ENCODE results near the gene LDLRAD1.

DNA sequence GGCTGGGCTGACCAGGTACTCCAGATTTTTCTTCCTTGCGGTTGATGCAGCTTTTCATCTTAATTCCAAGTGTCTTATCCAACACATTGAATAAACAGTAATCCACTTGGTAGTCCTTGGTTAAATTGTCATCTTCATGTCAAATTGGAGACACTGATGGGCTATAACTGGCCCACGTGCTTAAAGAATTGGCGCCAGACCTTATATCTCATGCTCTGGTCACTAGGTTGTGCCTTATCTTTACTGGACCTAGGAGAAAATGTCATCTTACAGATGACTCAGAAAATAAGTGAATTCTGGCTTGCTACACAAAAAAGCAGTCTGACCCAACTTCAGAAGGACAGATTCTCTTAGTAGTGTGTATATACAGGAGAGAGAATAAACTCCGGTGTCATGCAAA is 55.6 kb downstream of the LDLRAD1 start:
- TF ChIP-seq PATZ1 (CRISPR knock-in tag; IDR thresholded peaks at IDR 0.05; ENCODE audit: borderline replicate concordance) (no peak), CSDC2 (CRISPR knock-in tag; IDR thresholded peaks at IDR 0.05) (no peak), ISL1 (CRISPR knock-in tag; IDR thresholded peaks at IDR 0.05) (no peak), ARNTL (CRISPR knock-in tag; IDR thresholded peaks at IDR 0.05; ENCODE audit: borderline replicate concordance, low read depth) (no peak), BACH2 (CRISPR knock-in tag; IDR thresholded peaks at IDR 0.05; ENCODE audit: borderline replicate concordance) (no peak), RARB (CRISPR knock-in tag; IDR thresholded peaks at IDR 0.05) (no peak), GLIS3 (CRISPR knock-in tag; IDR thresholded peaks at IDR 0.05) (no peak), ZC3H10 (CRISPR knock-in tag; IDR thresholded peaks at IDR 0.05) (no peak), TCF4 (CRISPR knock-in tag; IDR thresholded peaks at IDR 0.05; ENCODE audit: borderline replicate concordance) (no peak), POU6F1 (CRISPR knock-in tag; IDR thresholded peaks at IDR 0.05; ENCODE audit: borderline replicate concordance, low read depth) (no peak)
- TF ChIP-seq, protein P1, sequence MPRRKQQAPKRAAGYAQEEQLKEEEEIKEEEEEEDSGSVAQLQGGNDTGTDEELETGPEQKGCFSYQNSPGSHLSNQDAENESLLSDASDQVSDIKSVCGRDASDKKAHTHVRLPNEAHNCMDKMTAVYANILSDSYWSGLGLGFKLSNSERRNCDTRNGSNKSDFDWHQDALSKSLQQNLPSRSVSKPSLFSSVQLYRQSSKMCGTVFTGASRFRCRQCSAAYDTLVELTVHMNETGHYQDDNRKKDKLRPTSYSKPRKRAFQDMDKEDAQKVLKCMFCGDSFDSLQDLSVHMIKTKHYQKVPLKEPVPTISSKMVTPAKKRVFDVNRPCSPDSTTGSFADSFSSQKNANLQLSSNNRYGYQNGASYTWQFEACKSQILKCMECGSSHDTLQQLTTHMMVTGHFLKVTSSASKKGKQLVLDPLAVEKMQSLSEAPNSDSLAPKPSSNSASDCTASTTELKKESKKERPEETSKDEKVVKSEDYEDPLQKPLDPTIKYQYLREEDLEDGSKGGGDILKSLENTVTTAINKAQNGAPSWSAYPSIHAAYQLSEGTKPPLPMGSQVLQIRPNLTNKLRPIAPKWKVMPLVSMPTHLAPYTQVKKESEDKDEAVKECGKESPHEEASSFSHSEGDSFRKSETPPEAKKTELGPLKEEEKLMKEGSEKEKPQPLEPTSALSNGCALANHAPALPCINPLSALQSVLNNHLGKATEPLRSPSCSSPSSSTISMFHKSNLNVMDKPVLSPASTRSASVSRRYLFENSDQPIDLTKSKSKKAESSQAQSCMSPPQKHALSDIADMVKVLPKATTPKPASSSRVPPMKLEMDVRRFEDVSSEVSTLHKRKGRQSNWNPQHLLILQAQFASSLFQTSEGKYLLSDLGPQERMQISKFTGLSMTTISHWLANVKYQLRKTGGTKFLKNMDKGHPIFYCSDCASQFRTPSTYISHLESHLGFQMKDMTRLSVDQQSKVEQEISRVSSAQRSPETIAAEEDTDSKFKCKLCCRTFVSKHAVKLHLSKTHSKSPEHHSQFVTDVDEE (CRISPR knock-in tag; IDR thresholded peaks at IDR 0.05) = no peak
- TF ChIP-seq, protein P2, sequence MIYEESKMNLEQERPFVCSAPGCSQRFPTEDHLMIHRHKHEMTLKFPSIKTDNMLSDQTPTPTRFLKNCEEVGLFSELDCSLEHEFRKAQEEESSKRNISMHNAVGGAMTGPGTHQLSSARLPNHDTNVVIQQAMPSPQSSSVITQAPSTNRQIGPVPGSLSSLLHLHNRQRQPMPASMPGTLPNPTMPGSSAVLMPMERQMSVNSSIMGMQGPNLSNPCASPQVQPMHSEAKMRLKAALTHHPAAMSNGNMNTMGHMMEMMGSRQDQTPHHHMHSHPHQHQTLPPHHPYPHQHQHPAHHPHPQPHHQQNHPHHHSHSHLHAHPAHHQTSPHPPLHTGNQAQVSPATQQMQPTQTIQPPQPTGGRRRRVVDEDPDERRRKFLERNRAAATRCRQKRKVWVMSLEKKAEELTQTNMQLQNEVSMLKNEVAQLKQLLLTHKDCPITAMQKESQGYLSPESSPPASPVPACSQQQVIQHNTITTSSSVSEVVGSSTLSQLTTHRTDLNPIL (CRISPR knock-in tag; IDR thresholded peaks at IDR 0.05; ENCODE audit: low read depth) = no peak
